Activated naive CD4-positive, alpha-beta T cell treated with anti-CD3 and anti-CD28 coated beads for 36 hours (primary cell): ENCODE data around the gene SLC35F1. TPM values are rescaled to one million over a fixed set of nuclear protein-coding genes. Genes with fewer than 3 reads are reported as not detected.
A peak's percentile ranks its signal among the peaks of the same experiment; 100 is the strongest.

Experiments
- CTCF ChIA-PET: fragments of 350-600 bp; sonication (Branson Sonifier 250); formaldehyde crosslinking; loops from one replicate; lab custom pipeline; 2021; ENCODE audit warnings: antibody characterized with exemption; lab: Charles Lee
- DNase-seq: peaks from one replicate; pipeline ENCODE4 v3.0.0-alpha.2; 2020
- H3K27ac Mint-ChIP-seq: one replicate; pipeline ENCODE4 v1.8.0; 2021; ENCODE audit warnings: mild to moderate bottlenecking, mixed read lengths
- H3K27me3 Mint-ChIP-seq: one replicate; pipeline ENCODE4 v1.8.0; 2021; ENCODE audit warnings: low read depth, mixed read lengths
- H3K36me3 Mint-ChIP-seq: one replicate; pipeline ENCODE4 v1.8.0; 2021; ENCODE audit warnings: low read depth, mixed read lengths
- H3K4me1 Mint-ChIP-seq: one replicate; pipeline ENCODE4 v1.8.0; 2021; ENCODE audit warnings: low read depth, mixed read lengths
- H3K4me3 Mint-ChIP-seq: one replicate; pipeline ENCODE4 v1.8.0; 2021; ENCODE audit warnings: mild to moderate bottlenecking, moderate library complexity, mixed read lengths
- H3K9me3 Mint-ChIP-seq: one replicate; pipeline ENCODE4 v1.8.0; 2021; ENCODE audit warnings: mixed read lengths
- intact Hi-C: fragments of 100-400 bp; cut with micrococcal nuclease; formaldehyde crosslinking; loops from one replicate; pipeline ENCODE4 v1.15.1; 2023
- total RNA-seq, 2 experiments: library from RNA; stranded (reverse); gene quantifications; one replicate each; pipeline ENCODE4 v1.2.3, GENCODE V29; 2021

SLC35F1 gene
- total RNA-seq, 2 experiments from 2014 or later: 0.07 TPM; not detected in 1

GRCh38 chr6:117971637-117972036, 64.6 kb downstream of the SLC35F1 start:
- H3K27me3 Mint-ChIP-seq: no peaks in the 10 kb centered on the region
- CTCF ChIA-PET: no interaction called here
- intact Hi-C loops: no loop called here
- no peaks in the 10 kb centered on the region for H3K4me1 Mint-ChIP-seq
- DNase-seq: no peak
- no peak overlapping the region for H3K27ac Mint-ChIP-seq
- H3K4me3 Mint-ChIP-seq: no peak overlapping the region
- no peaks in the 10 kb centered on the region for H3K36me3 Mint-ChIP-seq
- peaks cover 6% of the 10 kb centered on the region for H3K9me3 Mint-ChIP-seq

DNA sequence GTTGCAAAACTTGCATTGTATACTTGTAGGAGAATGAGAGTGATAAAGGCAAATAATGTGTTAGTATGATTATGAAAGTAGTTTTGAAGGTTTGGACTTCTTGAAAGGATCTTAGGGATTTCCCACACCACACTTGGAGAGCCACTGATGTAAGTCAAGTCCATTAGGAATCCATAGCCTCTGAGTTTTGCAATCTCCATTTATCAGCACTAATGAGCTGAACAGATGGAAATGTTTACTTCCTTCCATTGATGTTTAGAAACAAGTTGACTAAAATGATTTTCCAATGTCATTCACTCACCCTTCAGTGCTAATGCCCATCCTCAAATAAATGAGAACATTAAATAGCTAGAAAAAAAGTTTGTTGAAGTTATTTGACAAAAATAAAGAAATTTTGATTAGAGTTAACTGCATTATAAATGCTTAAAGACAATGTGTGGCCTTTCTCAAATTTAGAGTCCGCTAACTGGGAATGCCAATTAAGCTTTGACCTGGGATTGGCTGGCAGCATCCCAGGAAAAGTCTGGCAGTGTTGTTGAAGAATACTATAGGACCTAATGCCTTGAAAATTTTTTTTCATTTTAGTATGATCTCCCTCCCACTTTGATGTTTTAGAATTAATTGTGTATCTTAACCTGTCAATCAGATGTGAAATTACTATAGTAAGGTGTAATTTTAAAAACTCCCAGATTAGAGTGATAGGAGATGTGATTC, 68.0 kb downstream of the SLC35F1 start:
- Mint-ChIP-seq H3K27me3 (peaks cover 8% of the 10 kb centered on the region), H3K36me3 (no peaks in the 10 kb centered on the region), H3K27ac (no peak overlapping the region), H3K4me1 (no peaks in the 10 kb centered on the region), H3K9me3 (peaks cover 6% of the 10 kb centered on the region), H3K4me3 (no peak overlapping the region)
- intact Hi-C loops: loop anchor here (5.0 kb wide), 3 partner anchors 212 to 1137 kb away; no protein-coding TSS in a partner anchor
- CTCF ChIA-PET: interaction anchor here (0.7 to 3.8 kb wide), 6 partner anchors 9 to 574 kb away, joined by 3 to 17 read pairs (median 4); no protein-coding TSS in a partner anchor
- DNase-seq: no peak

- no peak overlapping the region for H3K27ac Mint-ChIP-seq
- intact Hi-C loops: loop anchor here (1.0 to 5.0 kb wide), 5 partner anchors 211 to 1136 kb away; no protein-coding TSS in a partner anchor
- H3K36me3 Mint-ChIP-seq: no peaks in the 10 kb centered on the region
- peaks cover 6% of the 10 kb centered on the region for H3K9me3 Mint-ChIP-seq
- H3K4me3 Mint-ChIP-seq: no peak overlapping the region
- CTCF ChIA-PET: interaction anchor here (0.8 to 3.8 kb wide), 8 partner anchors 10 to 573 kb away, joined by 3 to 17 read pairs (median 3); no protein-coding TSS in a partner anchor
- peak; percentile 17 for DNase-seq
- peaks cover 8% of the 10 kb centered on the region for H3K27me3 Mint-ChIP-seq
- H3K4me1 Mint-ChIP-seq: no peaks in the 10 kb centered on the region
Measured at GRCh38 chr6:117976030-117976651, 69.1 kb downstream of the SLC35F1 start.

GRCh38 chr6:117985916-117986315, 78.9 kb downstream of the SLC35F1 start:
- no peaks in the 10 kb centered on the region for H3K36me3 Mint-ChIP-seq
- peaks cover 5% of the 10 kb centered on the region for H3K27me3 Mint-ChIP-seq
- H3K9me3 Mint-ChIP-seq: no peaks in the 10 kb centered on the region
- no peak overlapping the region for H3K27ac Mint-ChIP-seq
- H3K4me1 Mint-ChIP-seq: no peaks in the 10 kb centered on the region
- intact Hi-C loops: no loop called here
- DNase-seq: no peak
- CTCF ChIA-PET: no interaction called here
- H3K4me3 Mint-ChIP-seq: no peak overlapping the region

- H3K9me3 Mint-ChIP-seq: no peaks in the 10 kb centered on the region
- H3K27me3 Mint-ChIP-seq: peaks cover 5% of the 10 kb centered on the region
- no peaks in the 10 kb centered on the region for H3K4me1 Mint-ChIP-seq
- no peak for DNase-seq
- intact Hi-C loops: no loop called here
- no peak overlapping the region for H3K27ac Mint-ChIP-seq
- H3K4me3 Mint-ChIP-seq: no peak overlapping the region
- CTCF ChIA-PET: no interaction called here
- H3K36me3 Mint-ChIP-seq: no peaks in the 10 kb centered on the region
Measured at GRCh38 chr6:117986396-117986795, 79.3 kb downstream of the SLC35F1 start.

- no peaks in the 10 kb centered on the region for H3K9me3 Mint-ChIP-seq
- H3K36me3 Mint-ChIP-seq: no peaks in the 10 kb centered on the region
- no peak for DNase-seq
- no peaks in the 10 kb centered on the region for H3K4me1 Mint-ChIP-seq
- H3K4me3 Mint-ChIP-seq: no peak overlapping the region
- intact Hi-C loops: no loop called here
- CTCF ChIA-PET: no interaction called here
- no peak overlapping the region for H3K27ac Mint-ChIP-seq
- H3K27me3 Mint-ChIP-seq: peaks cover 9% of the 10 kb centered on the region
Measured at GRCh38 chr6:117989086-117989485, 82.0 kb downstream of the SLC35F1 start.

DNA sequence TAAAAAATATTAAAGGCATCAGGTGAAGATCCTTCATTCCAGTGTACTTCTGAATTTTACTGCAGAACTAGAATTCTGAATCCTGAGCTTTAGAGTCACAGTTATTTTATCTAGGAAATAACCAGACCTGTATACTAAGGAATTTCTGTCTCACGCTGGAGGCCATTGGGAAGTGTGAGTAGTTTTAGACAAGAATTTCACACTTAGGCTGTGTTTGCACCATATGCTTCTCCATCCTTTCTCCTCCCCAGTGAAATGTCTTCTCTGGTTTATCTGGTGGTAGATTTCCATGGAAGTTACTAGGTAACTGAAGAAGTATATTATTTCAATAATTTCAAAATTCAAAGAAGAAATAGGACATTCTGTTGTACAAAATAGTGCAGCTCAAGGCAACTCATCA, 83.1 kb downstream of the SLC35F1 start:
- intact Hi-C loops: no loop called here
- Mint-ChIP-seq H3K27ac (no peak overlapping the region), H3K27me3 (peaks cover 11% of the 10 kb centered on the region)

DNA sequence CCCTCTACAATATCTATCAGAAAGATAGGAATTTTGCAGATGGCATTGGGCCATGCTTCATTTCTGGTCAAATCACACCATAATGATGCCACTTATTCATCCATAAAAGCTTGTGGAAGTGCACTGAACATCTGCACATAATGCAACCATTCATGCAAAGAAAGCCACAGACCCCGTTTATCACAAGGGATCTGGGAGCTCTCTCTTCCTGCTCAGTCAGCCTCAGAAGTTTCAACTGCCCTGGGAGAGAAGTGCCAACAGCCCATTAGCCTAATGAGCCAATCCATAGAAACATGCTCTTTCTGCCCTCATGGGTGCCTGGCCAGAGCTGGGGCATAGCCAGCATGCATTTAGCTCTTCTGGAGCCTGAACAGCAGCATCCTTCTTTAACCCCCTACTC, 85.8 kb downstream of the SLC35F1 start:
- peaks cover 7% of the 10 kb centered on the region for H3K27me3 Mint-ChIP-seq
- CTCF ChIA-PET: interaction anchor here (3.5 kb wide), 1 partner anchor 17 kb away, joined by 17 read pairs; no protein-coding TSS in a partner anchor
- H3K4me1 Mint-ChIP-seq: no peaks in the 10 kb centered on the region
- H3K27ac Mint-ChIP-seq: no peak overlapping the region
- intact Hi-C loops: no loop called here
- no peaks in the 10 kb centered on the region for H3K36me3 Mint-ChIP-seq
- no peaks in the 10 kb centered on the region for H3K9me3 Mint-ChIP-seq
- H3K4me3 Mint-ChIP-seq: no peak overlapping the region
- no peak for DNase-seq

More for the DNA sequence above, 83.1 kb downstream of the SLC35F1 start:
- H3K9me3 Mint-ChIP-seq: no peaks in the 10 kb centered on the region
- H3K4me3 Mint-ChIP-seq: no peak overlapping the region
- no peak for DNase-seq
- H3K36me3 Mint-ChIP-seq: no peaks in the 10 kb centered on the region
- no peaks in the 10 kb centered on the region for H3K4me1 Mint-ChIP-seq
- CTCF ChIA-PET: no interaction called here

GRCh38 chr6:118012944-118013343, 105.9 kb downstream of the SLC35F1 start:
- H3K27me3 Mint-ChIP-seq: peaks cover 12% of the 10 kb centered on the region
- CTCF ChIA-PET: no interaction called here
- no peak overlapping the region for H3K4me3 Mint-ChIP-seq
- H3K4me1 Mint-ChIP-seq: no peaks in the 10 kb centered on the region
- no peak for DNase-seq
- no peak overlapping the region for H3K27ac Mint-ChIP-seq
- intact Hi-C loops: no loop called here
- H3K36me3 Mint-ChIP-seq: no peaks in the 10 kb centered on the region
- H3K9me3 Mint-ChIP-seq: peaks cover 4% of the 10 kb centered on the region

DNA sequence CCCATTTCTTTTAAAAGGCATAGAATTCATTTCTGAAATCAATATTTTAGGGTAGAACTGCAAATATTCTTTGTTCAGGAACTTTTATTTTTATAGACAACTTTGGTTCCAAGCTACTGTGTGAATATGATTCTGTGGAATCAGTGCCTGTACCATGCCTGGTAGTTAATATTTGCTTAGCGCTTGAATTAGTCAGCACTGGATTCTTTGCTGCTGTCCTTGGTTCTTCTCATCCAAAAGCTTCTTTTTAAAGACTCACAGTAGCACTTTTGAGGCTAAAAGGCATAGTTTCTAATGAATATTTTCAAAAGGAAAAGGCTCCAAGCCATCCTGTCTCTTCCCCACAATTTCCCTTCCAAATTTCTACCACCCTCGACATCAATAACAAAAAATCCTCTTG, 109.5 kb downstream of the SLC35F1 start:
- no peaks in the 10 kb centered on the region for H3K4me1 Mint-ChIP-seq
- peaks cover 7% of the 10 kb centered on the region for H3K27me3 Mint-ChIP-seq
- CTCF ChIA-PET: no interaction called here
- H3K9me3 Mint-ChIP-seq: no peaks in the 10 kb centered on the region
- no peak for DNase-seq
- intact Hi-C loops: no loop called here
- H3K36me3 Mint-ChIP-seq: no peaks in the 10 kb centered on the region
- H3K27ac Mint-ChIP-seq: no peak overlapping the region
- H3K4me3 Mint-ChIP-seq: no peak overlapping the region

DNA sequence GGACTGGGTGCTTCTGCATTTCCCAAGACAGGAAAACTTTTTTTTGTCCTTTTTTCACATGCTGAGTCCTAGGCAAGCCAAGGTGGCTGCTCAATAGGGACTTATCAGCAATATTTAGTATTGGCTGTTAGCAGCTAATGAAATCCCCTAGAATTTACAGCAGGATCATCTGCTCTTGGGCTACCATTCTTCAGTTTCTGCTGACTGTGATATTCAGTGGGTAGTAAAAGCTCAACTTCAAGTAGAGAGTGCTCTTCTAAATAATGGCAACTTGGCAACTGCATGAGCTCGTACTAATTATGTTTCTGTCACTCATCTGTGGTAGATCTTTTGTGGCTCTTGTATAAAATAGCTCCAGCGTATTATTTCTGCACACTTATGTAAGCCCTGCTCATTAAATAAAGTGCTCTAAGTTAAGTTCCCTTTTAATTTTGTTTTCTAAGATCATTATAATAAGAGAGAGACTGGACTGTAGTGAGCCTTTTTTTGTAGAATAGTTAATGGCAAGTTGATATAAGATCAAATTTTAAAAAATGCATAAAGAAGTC, 110.3 kb downstream of the SLC35F1 start:
- H3K4me1 Mint-ChIP-seq: no peaks in the 10 kb centered on the region
- DNase-seq: no peak
- no peak overlapping the region for H3K27ac Mint-ChIP-seq
- H3K36me3 Mint-ChIP-seq: no peaks in the 10 kb centered on the region
- H3K4me3 Mint-ChIP-seq: no peak overlapping the region
- CTCF ChIA-PET: no interaction called here
- intact Hi-C loops: no loop called here
- peaks cover 10% of the 10 kb centered on the region for H3K27me3 Mint-ChIP-seq
- H3K9me3 Mint-ChIP-seq: no peaks in the 10 kb centered on the region

DNA sequence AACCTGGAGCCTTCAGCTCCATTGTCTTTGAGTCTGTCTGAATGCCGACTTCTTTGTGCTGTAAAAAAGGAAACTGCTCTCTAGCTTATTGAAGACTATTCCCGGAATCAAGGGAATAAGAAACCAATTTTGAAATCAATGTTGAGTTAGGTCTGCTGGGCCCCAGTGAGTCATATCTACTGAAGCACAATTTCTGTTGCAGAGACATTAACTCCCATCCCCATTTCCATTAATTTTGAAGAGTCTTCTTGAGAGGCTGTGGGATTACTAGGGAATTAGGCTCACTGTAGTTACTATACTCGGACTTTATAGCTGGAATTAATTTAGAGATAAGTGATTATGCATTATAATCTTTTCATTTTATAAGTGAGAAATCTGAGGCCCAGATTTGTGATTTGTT, 116.7 kb downstream of the SLC35F1 start:
- H3K27ac Mint-ChIP-seq: no peak overlapping the region
- H3K4me1 Mint-ChIP-seq: no peaks in the 10 kb centered on the region
- peaks cover 4% of the 10 kb centered on the region for H3K27me3 Mint-ChIP-seq
- CTCF ChIA-PET: no interaction called here
- H3K36me3 Mint-ChIP-seq: no peaks in the 10 kb centered on the region
- intact Hi-C loops: no loop called here
- DNase-seq: no peak
- H3K4me3 Mint-ChIP-seq: no peak overlapping the region
- no peaks in the 10 kb centered on the region for H3K9me3 Mint-ChIP-seq
